CD4-positive, alpha-beta T cell treated with Interleukin-4 for 4 hours (primary cell): ENCODE measurements around the gene HECTD1.
"Not testable (repeated sequence)": the region's sequence is repeated elsewhere in the genome, so short reads cannot be mapped to it uniquely, and the experiment has no call there.

Source experiments
- DNase-seq: peaks from one replicate; pipeline ENCODE4 v3.0.0-alpha.2; 2020

HECTD1 gene

DNA sequence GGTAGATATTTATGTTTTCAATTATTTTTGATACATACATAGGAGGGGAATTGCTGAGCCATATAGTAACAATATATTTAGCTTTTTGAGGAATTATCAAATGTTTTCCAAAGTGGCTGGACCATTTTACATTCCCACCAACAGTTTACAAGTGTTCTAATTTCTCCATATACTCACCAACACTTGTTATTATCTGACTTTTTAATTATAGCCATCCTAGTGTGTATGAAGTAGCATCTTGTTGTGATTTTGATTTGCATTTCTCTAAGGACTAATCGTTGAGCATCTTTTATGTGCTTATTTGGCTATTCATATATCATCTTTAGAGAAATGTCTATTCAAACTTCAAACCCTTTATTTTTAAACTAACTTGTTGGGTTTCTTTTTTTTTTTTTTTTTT lies 17.2 kb upstream of the HECTD1 start:
- no peak for DNase-seq

- no peak for DNase-seq
These were observed 15.7 kb upstream of the HECTD1 start for GRCh38 chr14:31223331-31223730.

GRCh38 chr14:31222834-31223233 lies 15.2 kb upstream of the HECTD1 start:
- no peak for DNase-seq

GRCh38 chr14:31221266-31221665 lies 13.7 kb upstream of the HECTD1 start:
- DNase-seq = no peak

- no peak for DNase-seq
These were observed 11.6 kb upstream of the HECTD1 start for GRCh38 chr14:31219169-31219568.

DNA sequence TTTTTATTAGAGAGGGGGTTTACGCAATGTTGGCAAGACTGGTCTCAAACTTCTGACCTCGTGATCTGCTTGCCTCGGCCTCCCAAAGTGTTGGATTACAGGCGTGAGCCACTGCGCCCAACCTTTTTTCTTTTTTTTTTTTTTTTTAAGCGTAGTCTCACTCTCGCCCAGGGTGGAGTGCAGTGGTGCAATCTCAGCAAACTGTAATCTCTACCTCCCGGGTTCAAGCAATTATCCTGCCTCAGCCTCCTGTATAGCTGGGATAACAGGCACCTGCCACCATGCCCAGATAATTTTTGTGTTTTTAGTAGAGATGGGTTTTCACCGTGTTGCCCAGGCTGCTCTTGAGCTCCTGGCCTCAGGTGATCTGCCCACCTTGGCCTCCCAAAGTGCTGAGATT lies 8.8 kb upstream of the HECTD1 start:
- DNase-seq = no peak

DNA sequence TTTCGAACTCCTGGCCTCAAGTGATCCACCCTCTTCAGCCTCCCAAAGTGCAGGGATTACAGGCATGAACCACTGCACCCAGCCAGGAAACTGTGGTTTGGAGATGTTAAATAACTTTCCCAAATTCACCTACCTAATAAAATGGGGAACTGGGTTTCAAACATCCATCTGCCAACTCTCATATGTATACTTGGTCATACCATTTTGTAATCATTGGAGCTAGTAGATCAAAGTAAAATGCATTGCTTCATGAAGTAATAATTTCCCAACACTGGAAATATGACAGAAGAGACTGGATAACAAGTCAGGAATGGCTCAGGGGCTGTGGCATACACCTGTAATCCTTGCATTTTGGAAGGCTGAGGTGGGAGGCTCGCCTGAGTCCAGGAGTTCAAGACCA lies 5.3 kb upstream of the HECTD1 start:
- no peak for DNase-seq

DNA sequence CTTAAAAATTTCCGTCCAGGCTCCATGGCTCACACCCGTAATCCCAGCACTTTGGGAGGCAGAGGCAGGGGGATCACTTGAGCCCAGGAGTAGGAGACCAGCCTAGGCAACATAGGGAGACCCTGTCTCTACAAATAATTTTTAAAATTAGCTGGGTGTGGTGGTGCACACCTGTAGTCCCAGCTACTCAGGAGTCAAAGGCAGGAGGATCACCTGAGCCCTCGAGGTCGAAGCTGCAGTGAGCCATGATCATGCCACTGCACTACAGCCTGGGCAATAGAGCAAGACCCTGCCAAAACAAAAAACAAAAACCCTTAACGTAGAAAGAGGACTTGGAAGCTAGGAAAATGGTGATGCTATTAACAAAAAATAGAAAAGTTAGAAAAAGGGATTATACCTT lies 2.0 kb upstream of the HECTD1 start:
- DNase-seq = no peak

- no peak for DNase-seq
These were observed 1.2 kb upstream of the HECTD1 start for GRCh38 chr14:31208546-31209424.

- DNase-seq = no peak
These were observed 272 bp downstream of the HECTD1 start for GRCh38 chr14:31207287-31207754.

DNA sequence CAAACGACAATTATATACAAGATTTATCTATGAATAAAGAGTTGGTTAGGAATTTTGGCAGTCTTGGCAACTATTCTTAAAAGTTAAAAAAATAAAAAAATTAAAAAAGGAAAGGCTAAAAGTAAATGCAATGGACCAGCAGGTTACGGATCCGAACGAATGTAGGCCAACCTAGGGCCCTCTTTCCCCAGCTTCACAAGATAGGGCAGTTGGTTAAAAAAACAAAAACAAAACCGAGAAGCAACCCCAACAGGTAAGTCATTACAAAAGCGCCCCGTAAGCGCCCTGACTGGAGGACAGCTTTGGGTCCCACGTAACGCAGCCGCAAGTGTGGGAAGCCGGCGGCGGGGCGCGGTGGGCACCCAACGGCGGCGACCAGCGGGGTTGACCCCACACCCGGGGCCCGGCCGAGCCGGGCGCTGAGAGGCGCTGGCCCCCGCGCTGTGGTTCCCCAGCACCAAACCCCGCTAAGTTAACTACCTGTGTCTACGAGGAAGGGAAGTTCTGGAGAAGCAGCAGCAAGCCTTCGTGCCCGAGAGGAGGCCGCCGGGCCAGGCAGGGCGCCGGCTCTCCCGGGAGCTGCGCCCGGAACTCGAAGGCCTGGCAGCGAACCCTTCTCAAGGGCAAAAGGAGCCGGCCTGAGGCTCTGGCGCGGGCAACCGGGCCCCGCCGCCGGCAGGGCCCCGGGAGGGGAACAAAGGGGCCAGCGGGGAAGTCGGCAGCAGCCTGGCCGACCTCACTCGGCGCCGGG lies 882 bp downstream of the HECTD1 start:
- DNase-seq = peak; percentile 41

GRCh38 chr14:31205681-31206535 lies 1.7 kb downstream of the HECTD1 start:
- no peak for DNase-seq

- no peak for DNase-seq
These were observed 2.7 kb downstream of the HECTD1 start for GRCh38 chr14:31204593-31205534.

DNA sequence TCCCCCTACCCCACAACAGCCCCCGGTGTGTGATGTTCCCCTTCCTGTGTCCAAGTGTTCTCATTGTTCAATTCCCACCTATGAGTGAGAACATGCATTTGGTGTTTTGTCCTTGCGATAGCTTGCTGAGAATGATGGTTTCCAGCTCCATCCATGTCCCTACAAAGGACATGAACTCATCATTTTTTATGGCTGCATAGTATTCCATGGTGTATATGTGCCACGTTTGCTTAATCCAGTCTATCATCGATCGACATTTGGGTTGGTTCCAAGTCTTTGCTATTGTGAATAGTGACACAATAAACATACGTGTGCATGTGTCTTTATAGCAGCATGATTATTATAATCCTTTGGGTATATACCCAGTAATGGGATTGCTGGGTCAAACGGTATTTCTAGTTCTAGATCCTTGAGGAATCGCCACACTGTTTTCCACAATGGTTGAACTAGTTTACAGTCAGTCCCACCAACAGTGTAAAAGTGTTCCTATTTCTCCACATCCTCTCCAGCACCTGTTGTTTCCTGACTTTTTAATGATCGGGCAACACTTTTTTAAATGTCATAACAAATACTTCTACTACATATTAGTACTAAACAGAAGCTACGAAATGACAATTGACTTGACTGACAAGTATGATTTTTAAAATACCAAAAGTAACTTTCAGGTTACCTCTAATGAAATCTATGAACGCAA lies 3.5 kb downstream of the HECTD1 start:
- not testable (repeated sequence) for DNase-seq

DNA sequence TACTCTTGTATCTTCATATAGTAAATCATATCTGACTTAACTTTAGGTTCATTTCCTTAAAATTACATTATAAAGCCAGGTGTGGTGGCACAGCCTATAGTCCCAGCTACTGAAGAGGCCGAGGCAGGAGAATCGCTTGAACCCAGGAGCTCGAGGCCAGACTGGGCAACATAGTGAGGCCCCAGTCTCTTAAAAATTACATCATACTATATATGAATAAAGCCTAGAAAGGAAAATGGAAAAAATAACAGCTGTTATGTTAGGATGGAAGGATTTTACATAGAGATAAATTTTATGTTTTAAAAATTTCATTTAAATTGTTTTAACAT lies 4.2 kb downstream of the HECTD1 start:
- DNase-seq = no peak

DNA sequence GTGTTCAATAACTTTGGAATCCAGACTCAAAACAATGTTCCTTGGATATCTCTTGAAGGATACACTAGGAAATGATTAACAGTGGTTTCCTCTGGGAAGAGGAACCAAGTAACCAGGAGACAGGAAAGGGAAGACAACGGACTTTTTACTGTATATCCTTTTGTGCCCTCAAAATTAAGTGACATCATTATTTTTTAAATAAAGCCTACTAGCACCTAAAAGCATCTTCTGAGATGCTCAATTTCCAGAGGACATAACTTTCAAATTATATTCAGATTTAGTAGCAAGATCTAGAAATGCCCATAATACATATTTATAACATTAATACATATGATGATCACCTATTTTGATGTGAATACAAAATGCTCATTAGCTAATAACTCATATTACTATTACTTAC lies 6.5 kb downstream of the HECTD1 start:
- DNase-seq = no peak

- DNase-seq = no peak
These were observed 6.9 kb downstream of the HECTD1 start for GRCh38 chr14:31200702-31200990.

DNA sequence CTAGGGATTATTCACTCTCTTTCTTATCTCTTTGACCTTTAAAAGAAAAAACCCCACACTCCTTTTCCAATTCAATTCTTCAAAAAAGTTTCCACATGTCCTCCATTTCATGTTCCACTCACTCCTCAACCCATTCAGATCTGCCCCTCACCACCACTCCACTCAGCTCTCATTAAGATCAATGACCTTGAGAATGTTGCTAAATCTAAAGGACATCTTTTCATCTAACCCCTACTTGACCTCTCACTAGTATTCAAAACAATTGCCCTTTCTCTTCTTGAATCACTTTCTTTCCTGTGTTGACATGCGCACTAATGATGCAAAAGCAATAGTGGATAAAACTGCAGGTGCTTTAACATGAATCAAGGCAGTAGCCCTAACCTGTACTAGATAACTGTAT lies 9.9 kb downstream of the HECTD1 start:
- no peak for DNase-seq

- DNase-seq = no peak
These were observed 10.6 kb downstream of the HECTD1 start for GRCh38 chr14:31196839-31197492.

- DNase-seq = no peak
These were observed 12.9 kb downstream of the HECTD1 start for GRCh38 chr14:31194661-31195060.

DNA sequence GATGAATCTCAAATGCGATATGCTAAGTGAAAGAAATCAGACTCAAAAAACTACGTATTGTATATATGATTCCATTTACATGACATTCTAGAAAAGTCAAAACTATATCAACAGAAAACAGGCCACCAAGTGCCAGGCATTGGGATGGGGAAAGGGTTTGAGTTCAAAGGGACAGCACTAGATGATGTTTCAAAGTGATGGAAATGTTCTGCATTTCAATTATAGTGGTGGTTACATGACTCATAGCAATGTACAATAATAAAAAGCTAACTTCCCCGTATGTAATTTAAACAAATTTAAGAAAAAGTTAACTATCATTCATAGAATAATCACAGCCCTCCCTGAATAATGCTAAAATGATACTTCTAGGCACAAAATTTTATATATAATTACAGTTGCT lies 13.5 kb downstream of the HECTD1 start:
- DNase-seq = no peak
